ENCODE data around the gene RAB8B. TPM values are rescaled to one million over a fixed set of nuclear protein-coding genes. Genes with fewer than 3 reads are reported as not detected.

RAB8B gene
- total and polyA plus RNA-seq, 2 of the 13 experiments (the other 11 are each of a cell fraction or from before 2014, with no cell fraction given): 6.8 to 14.2 TPM

GRCh38 chr15:63198371-63199250 is 9.2 kb downstream of the RAB8B start:
- Histone ChIP-seq H3K27ac (ENCODE audit: extremely low read length, insufficient read depth, low read length) (no peak overlapping the region), H4K20me1 (ENCODE audit: insufficient read depth, low read length) (no peaks in the 10 kb centered on the region), H3K9me3 (ENCODE audit: low read length) (no peaks in the 10 kb centered on the region), H3K4me2 (ENCODE audit: low read depth, low read length) (no peak overlapping the region), H3K4me1 (ENCODE audit: insufficient read depth, low read length) (peaks cover 25% of the 10 kb centered on the region), H3K36me3 (replicated peaks in 1 of 2; ENCODE audit: control insufficient read depth in 1 of 2, insufficient read depth in 2 of 2, low read length in 2 of 2) (no peaks in the 10 kb centered on the region), H3K79me2 (ENCODE audit: insufficient read depth, low read length) (peaks cover 8% of the 10 kb centered on the region), H2AFZ (ENCODE audit: low read length) (no peak overlapping the region), H3K9ac (ENCODE audit: insufficient read depth, low read depth, low read length) (no peak overlapping the region), H3K4me3 (replicated peaks in 1 of 3; ENCODE audit: insufficient read depth in 1 of 3, low read depth in 2 of 3, low read length in 3 of 3) (no peak overlapping the region), H3K27me3 (ENCODE audit: control insufficient read depth in 1 of 2, insufficient read depth in 2 of 2, low read length in 2 of 2) (no peaks in the 10 kb centered on the region)
- 79% methylated on average over 8 of the region's 8 CpGs for WGBS (ENCODE audit: low lambda C conversion rate)
- intact Hi-C loops (cut with micrococcal nuclease; ENCODE audit: unreplicated experiment) (no loop called here), in situ Hi-C loops (cut with HindIII; ENCODE audit: extremely low pct_ligation_motif_present, low pct_unique_long_range_greater_than_20kb) (no loop called here)
- no TSS peak for BruUV-seq (replicated peaks)
- TF ChIP-seq SOX5 (CRISPR knock-in tag; IDR thresholded peaks at IDR 0.05; ENCODE audit: borderline replicate concordance) (no peak), CEBPB (IDR thresholded peaks at IDR 0.05; ENCODE audit: borderline replicate concordance, low read depth, low read length) (peak; percentile 47; the same call in 1 of the 2 replicates)
- FAIRE-seq (no peak), DNase-seq (ENCODE audit: low spot score) (no peak), ATAC-seq (no peak)
- ChIA-PET CTCF (ENCODE audit: low intra/inter-chr PET ratio, low total read pairs) (no interaction called here), POLR2A (no interaction called here)

DNA sequence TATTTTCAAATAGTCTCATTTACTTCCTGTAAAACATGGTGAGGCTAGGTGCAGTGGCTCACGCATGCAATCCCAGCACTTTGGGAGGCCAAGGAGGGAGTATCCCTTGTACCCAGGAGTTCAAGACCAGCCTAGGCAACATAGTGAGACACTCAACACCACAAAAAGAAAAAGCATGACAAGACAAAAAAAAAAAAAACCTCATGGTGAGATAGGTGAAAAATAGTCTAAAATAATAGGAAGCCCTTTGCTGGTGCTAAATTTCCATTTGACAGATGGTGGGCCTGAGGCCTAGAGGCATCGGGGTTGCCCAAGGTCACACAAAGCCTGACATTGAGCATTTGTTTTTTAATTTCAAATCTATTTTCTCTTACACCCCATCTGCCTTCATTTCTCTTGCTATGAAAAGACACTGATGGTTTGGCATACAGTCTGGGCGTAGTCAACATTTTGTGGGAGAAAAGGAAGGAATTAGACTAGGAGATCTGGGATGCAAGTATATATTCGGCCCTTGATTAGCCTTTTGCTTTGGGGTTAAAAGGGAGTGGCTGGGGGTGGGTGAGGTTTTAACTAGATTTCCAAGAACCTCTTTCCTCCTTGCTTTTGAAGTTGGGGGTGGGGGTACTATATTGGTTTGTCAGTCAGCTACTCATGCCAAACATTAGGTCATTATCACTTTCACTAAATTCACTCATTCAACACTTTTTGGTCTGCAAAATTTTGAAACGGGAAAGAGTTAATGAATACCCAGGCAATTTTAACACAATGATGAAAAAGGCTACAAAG is 11.3 kb downstream of the RAB8B start:
- DNase-seq (ENCODE audit: low spot score) (no peak), FAIRE-seq (no peak), ATAC-seq (no peak)
- BruUV-seq (replicated peaks): no TSS peak
- ChIA-PET POLR2A (no interaction called here), CTCF (ENCODE audit: low intra/inter-chr PET ratio, low total read pairs) (no interaction called here)
- TF ChIP-seq DDIT3 (CRISPR knock-in tag; IDR thresholded peaks at IDR 0.05) (no peak), ZNF674 (CRISPR knock-in tag; IDR thresholded peaks at IDR 0.05; ENCODE audit: low read depth) (no peak), ZNF10 (CRISPR knock-in tag; IDR thresholded peaks at IDR 0.05; ENCODE audit: borderline replicate concordance, low read depth) (no peak), NFE2L2 (IDR thresholded peaks at IDR 0.05; ENCODE audit: low read length) (peak; percentile 39; the same call in 1 of the 2 replicates)
- Histone ChIP-seq H3K4me3 (replicated peaks in 1 of 3; ENCODE audit: insufficient read depth in 1 of 3, low read depth in 2 of 3, low read length in 3 of 3) (no peak overlapping the region), H3K79me2 (ENCODE audit: insufficient read depth, low read length) (peaks cover 3% of the 10 kb centered on the region), H4K20me1 (ENCODE audit: insufficient read depth, low read length) (no peaks in the 10 kb centered on the region), H3K27ac (ENCODE audit: extremely low read length, insufficient read depth, low read length) (no peak overlapping the region), H3K9me3 (ENCODE audit: low read length) (no peaks in the 10 kb centered on the region), H2AFZ (ENCODE audit: low read length) (no peak overlapping the region), H3K9ac (ENCODE audit: insufficient read depth, low read depth, low read length) (no peak overlapping the region), H3K4me2 (ENCODE audit: low read depth, low read length) (no peak overlapping the region), H3K27me3 (ENCODE audit: control insufficient read depth in 1 of 2, insufficient read depth in 2 of 2, low read length in 2 of 2) (no peaks in the 10 kb centered on the region), H3K4me1 (ENCODE audit: insufficient read depth, low read length) (peaks cover 20% of the 10 kb centered on the region), H3K36me3 (replicated peaks in 1 of 2; ENCODE audit: control insufficient read depth in 1 of 2, insufficient read depth in 2 of 2, low read length in 2 of 2) (no peaks in the 10 kb centered on the region)
- WGBS (ENCODE audit: low lambda C conversion rate): 87% methylated on average over 5 of the region's 5 CpGs
- in situ Hi-C loops (cut with HindIII; ENCODE audit: extremely low pct_ligation_motif_present, low pct_unique_long_range_greater_than_20kb) (no loop called here), intact Hi-C loops (cut with micrococcal nuclease; ENCODE audit: unreplicated experiment) (no loop called here)

Data from HepG2 (cell line).